Gastrocnemius medialis (tissue), 4 donors: ENCODE measurements around the gene PEX5L. TPM values are rescaled to one million over a fixed set of nuclear protein-coding genes. Genes with fewer than 3 reads are reported as not detected.

ENCODE experiments used
- ATAC-seq, 2 donors: fragments of 150-250 bp; one replicate each; pipeline ENCODE4 v1.9.1; 2016
- DNase-seq, 2 donors: peaks; one replicate each; pipeline ENCODE4 v3.0.0-alpha.2; 2019
- H3K27ac ChIP-seq, 4 donors: fragments of 200-600 bp; sonication (generic); 1 replicate in 1 of 4; 2 replicates in 3 of 4; pipeline ENCODE4 v1.5.1; 2016 to 2018; ENCODE audit warnings: mild to moderate bottlenecking in 2 of 4, moderate library complexity in 1 of 4
- H3K27me3 ChIP-seq, 3 donors: fragments of 200-600 bp; sonication (generic) in 2 of 3; 1 replicate in 1 of 3; 2 replicates in 2 of 3; pipeline versions ENCODE4 v1.5.1 to v1.6.0; 2016 to 2019; ENCODE audit warnings: mild to moderate bottlenecking in 1 of 3, moderate library complexity in 1 of 3
- H3K36me3 ChIP-seq, 2 donors: fragments of 200-600 bp; sonication (generic) in 1 of 2; one replicate each; pipeline ENCODE4 v1.5.1; 2017 to 2018
- H3K4me1 ChIP-seq, 2 donors: fragments of 200-600 bp; sonication (generic) in 1 of 2; one replicate each; pipeline ENCODE4 v1.5.1; 2016 to 2017; ENCODE audit warnings: mild to moderate bottlenecking in 2 of 2
- H3K4me3 ChIP-seq, 4 donors: fragments of 200-600 bp; sonication (generic) in 3 of 4; 1 replicate in 1 of 4; 2 replicates in 3 of 4; pipeline ENCODE4 v1.5.1; 2016 to 2019; ENCODE audit warnings: mild to moderate bottlenecking in 2 of 4
- H3K9me3 ChIP-seq, 3 donors: fragments of 200-600 bp; sonication (generic) in 2 of 3; 1 replicate in 1 of 3; 2 replicates in 2 of 3; pipeline ENCODE4 v1.5.1; 2016 to 2019
- CTCF ChIP-seq, 5 experiments: fragments of 450-650 bp in 3 of 5; fragments of 200-600 bp in 2 of 5; sonication (generic) in 2 of 5; IDR thresholded peaks in 4 of 5; conservative IDR thresholded peaks in 1 of 5; 1 replicate in 4 of 5; 2 replicates in 1 of 5; pipeline ENCODE4 v1.5.1; 2016 to 2019; ENCODE audit warnings: antibody characterized with exemption in 5 of 5, mild to moderate bottlenecking in 3 of 5, moderate library complexity in 3 of 5
- POLR2A ChIP-seq, 2 donors: fragments of 450-650 bp; IDR thresholded peaks; one replicate each; pipeline ENCODE4 v1.6.1; 2017; ENCODE audit warnings: antibody characterized with exemption in 2 of 2, mild to moderate bottlenecking in 2 of 2, moderate library complexity in 2 of 2
- in situ Hi-C, 4 donors: fragments of 200-750 bp; cut with MboI; loops; one replicate each; pipeline versions ENCODE4 v1.15.0 to v1.8.0; 2017; ENCODE audit warnings: low sequenced_read_pairs in 4 of 4
- intact Hi-C: fragments of 100-400 bp; cut with DNase I; formaldehyde crosslinking; loops from one replicate; pipeline ENCODE4 v1.15.1; 2023; ENCODE audit warnings: low total_unique reads
- total RNA-seq, 4 donors: library from RNA; depleted of rRNA; stranded (reverse); fragments of >200 nt; gene quantifications; one replicate each; pipeline versions ENCODE4 v1.1.0 to v1.2.3, GENCODE V29; 2016

PEX5L gene
- total RNA-seq, 4 donors from 2014 or later, result 0.16 TPM; not detected in 3

- Histone ChIP-seq H3K27ac (no peak overlapping the region), H3K36me3 (no peaks in the 10 kb centered on the region), H3K27me3 (peaks cover 0 to 3% (median 0%) of the 10 kb centered on the region in 3 donors), H3K9me3 (no peaks in the 10 kb centered on the region), H3K4me3 (no peak overlapping the region), H3K4me1 (no peaks in the 10 kb centered on the region)
- DNase-seq (no peak), ATAC-seq (no peak)
- no peak for TF ChIP-seq CTCF (IDR thresholded peaks at IDR 0.05 in 4 of 5, conservative IDR thresholded peaks at IDR 0.05 in 1 of 5)
- no peak for TF ChIP-seq POLR2A (IDR thresholded peaks at IDR 0.05)
- in situ Hi-C loops, result no loop called here
- intact Hi-C loops, result no loop called here
These were observed 141.4 kb downstream of the PEX5L start for GRCh38 chr3:179895330-179895729.

- no peaks in the 10 kb centered on the region for H3K9me3 ChIP-seq
- ATAC-seq (no peak), DNase-seq (no peak)
- no peaks in the 10 kb centered on the region for H3K4me1 ChIP-seq
- in situ Hi-C loops (no loop called here), intact Hi-C loops (no loop called here)
- no peak overlapping the region for H3K27ac ChIP-seq
- H3K36me3 ChIP-seq, result no peaks in the 10 kb centered on the region
- H3K4me3 ChIP-seq, result no peak overlapping the region
- H3K27me3 ChIP-seq, result no peaks in the 10 kb centered on the region
- TF ChIP-seq POLR2A (IDR thresholded peaks at IDR 0.05), result no peak
- no peak for TF ChIP-seq CTCF (IDR thresholded peaks at IDR 0.05 in 4 of 5, conservative IDR thresholded peaks at IDR 0.05 in 1 of 5)
These were observed 149.3 kb downstream of the PEX5L start for GRCh38 chr3:179887295-179887943.

GRCh38 chr3:179885950-179886349, 150.8 kb downstream of the PEX5L start:
- H3K27ac ChIP-seq, result no peak overlapping the region
- H3K27me3 ChIP-seq, result no peaks in the 10 kb centered on the region
- no peaks in the 10 kb centered on the region for H3K9me3 ChIP-seq
- H3K4me3 ChIP-seq, result no peak overlapping the region
- in situ Hi-C loops (no loop called here), intact Hi-C loops (no loop called here)
- H3K36me3 ChIP-seq, result no peaks in the 10 kb centered on the region
- no peaks in the 10 kb centered on the region for H3K4me1 ChIP-seq
- DNase-seq (no peak), ATAC-seq (no peak)
- no peak for TF ChIP-seq CTCF (IDR thresholded peaks at IDR 0.05 in 4 of 5, conservative IDR thresholded peaks at IDR 0.05 in 1 of 5)
- no peak for TF ChIP-seq POLR2A (IDR thresholded peaks at IDR 0.05)

GRCh38 chr3:179884136-179884535, 152.6 kb downstream of the PEX5L start:
- intact Hi-C loops (no loop called here), in situ Hi-C loops (no loop called here)
- Histone ChIP-seq H3K4me1 (no peaks in the 10 kb centered on the region), H3K27me3 (no peaks in the 10 kb centered on the region), H3K4me3 (no peak overlapping the region), H3K27ac (no peak overlapping the region), H3K36me3 (no peaks in the 10 kb centered on the region), H3K9me3 (no peaks in the 10 kb centered on the region)
- no peak for DNase-seq
- TF ChIP-seq CTCF (IDR thresholded peaks at IDR 0.05 in 4 of 5, conservative IDR thresholded peaks at IDR 0.05 in 1 of 5) (no peak), POLR2A (IDR thresholded peaks at IDR 0.05) (no peak)
- ATAC-seq, result no peak

GRCh38 chr3:179882292-179882691, 154.4 kb downstream of the PEX5L start:
- DNase-seq, result no peak
- TF ChIP-seq POLR2A (IDR thresholded peaks at IDR 0.05) (no peak), CTCF (IDR thresholded peaks at IDR 0.05 in 4 of 5, conservative IDR thresholded peaks at IDR 0.05 in 1 of 5) (no peak)
- intact Hi-C loops (no loop called here), in situ Hi-C loops (no loop called here)
- H3K27ac ChIP-seq, result no peak overlapping the region
- no peaks in the 10 kb centered on the region for H3K36me3 ChIP-seq
- no peaks in the 10 kb centered on the region for H3K4me1 ChIP-seq
- H3K27me3 ChIP-seq, result no peaks in the 10 kb centered on the region
- ATAC-seq, result no peak
- H3K4me3 ChIP-seq, result no peak overlapping the region
- H3K9me3 ChIP-seq, result no peaks in the 10 kb centered on the region
